Naive thymus-derived CD4-positive, alpha-beta T cell (primary cell): ENCODE results near the gene SLC2A6. TPM values are rescaled to one million over a fixed set of nuclear protein-coding genes. Genes with fewer than 3 reads are reported as not detected.

Experiments used
- ATAC-seq: fragments of 150-1000 bp; cut with Tn5 transposase; 2 replicates; pipeline ENCODE4 v1.10.0; 2021; ENCODE audit warnings: mild to moderate bottlenecking, moderate library complexity
- CTCF ChIA-PET: fragments of 350-600 bp; sonication (Branson Sonifier 250); formaldehyde crosslinking; loops from one replicate; lab custom pipeline; 2021; ENCODE audit warnings: antibody characterized with exemption; lab: Charles Lee
- POLR2A ChIA-PET: fragments of 350-600 bp; sonication (Branson Sonifier 250); formaldehyde crosslinking; loops from one replicate; lab custom pipeline; 2021; ENCODE audit warnings: antibody characterized with exemption, inconsistent platforms; lab: Charles Lee
- DNase-seq, 9 donors: peaks; one replicate each; pipeline versions ENCODE4 v3.0.0 to v3.0.0-alpha.2; 2020 to 2022; ENCODE audit warnings: mixed read lengths in 1 of 9
- H3K27ac ChIP-seq: one replicate; pipeline ENCODE4 v1.7.0; 2013; ENCODE audit warnings: mild to moderate bottlenecking, low read depth, low read length, moderate library complexity
- H3K27me3 ChIP-seq, 2 donors: one replicate each; pipeline ENCODE4 v1.7.0; 2013; ENCODE audit warnings: low read length in 2 of 2, mild to moderate bottlenecking in 2 of 2, moderate library complexity in 2 of 2; ENCODE audit not compliant: control insufficient read depth in 2 of 2, insufficient read depth in 2 of 2
- H3K36me3 ChIP-seq, 3 experiments: 1 replicate in 2 of 3; 2 replicates in 1 of 3; pipeline ENCODE4 v1.7.0; 2013; ENCODE audit warnings: low read length in 3 of 3, mild to moderate bottlenecking in 3 of 3, moderate library complexity in 1 of 3; ENCODE audit not compliant: insufficient read depth in 3 of 3, control insufficient read depth in 2 of 3
- H3K4me1 ChIP-seq, 2 donors: one replicate each; pipeline ENCODE4 v1.7.0; 2013; ENCODE audit warnings: low read length in 2 of 2, mild to moderate bottlenecking in 2 of 2, moderate library complexity in 1 of 2; ENCODE audit not compliant: control insufficient read depth in 2 of 2, insufficient read depth in 2 of 2
- H3K4me3 ChIP-seq: 2 replicates; pipeline ENCODE4 v1.7.0; 2013; ENCODE audit warnings: mild to moderate bottlenecking, low read length
- H3K9me3 ChIP-seq, 3 experiments: 1 replicate in 2 of 3; 2 replicates in 1 of 3; pipeline ENCODE4 v1.7.0; 2013; ENCODE audit warnings: low read length in 3 of 3; ENCODE audit not compliant: control insufficient read depth in 2 of 3
- H3K27ac Mint-ChIP-seq, 9 donors: one replicate each; pipeline ENCODE4 v1.8.0; 2020 to 2022; ENCODE audit warnings: mixed read lengths in 9 of 9, mild to moderate bottlenecking in 8 of 9, moderate library complexity in 5 of 9, inconsistent platforms in 2 of 9
- H3K27me3 Mint-ChIP-seq, 5 donors: one replicate each; pipeline ENCODE4 v1.8.0; 2021 to 2022; ENCODE audit warnings: mixed read lengths in 5 of 5, mild to moderate bottlenecking in 1 of 5
- H3K36me3 Mint-ChIP-seq, 5 donors: one replicate each; pipeline ENCODE4 v1.8.0; 2020 to 2022; ENCODE audit warnings: mixed read lengths in 5 of 5, mild to moderate bottlenecking in 3 of 5, inconsistent platforms in 1 of 5
- H3K4me1 Mint-ChIP-seq, 7 donors: one replicate each; pipeline ENCODE4 v1.8.0; 2020 to 2022; ENCODE audit warnings: mixed read lengths in 7 of 7, mild to moderate bottlenecking in 3 of 7, inconsistent platforms in 1 of 7
- H3K4me3 Mint-ChIP-seq, 10 donors: one replicate each; pipeline ENCODE4 v1.8.0; 2020 to 2022; ENCODE audit warnings: mild to moderate bottlenecking in 10 of 10, mixed read lengths in 10 of 10, moderate library complexity in 6 of 10, inconsistent platforms in 2 of 10
- H3K9me3 Mint-ChIP-seq, 11 donors: one replicate each; pipeline ENCODE4 v1.8.0; 2020 to 2022; ENCODE audit warnings: mixed read lengths in 11 of 11, mild to moderate bottlenecking in 4 of 11, inconsistent platforms in 1 of 11, moderate library complexity in 1 of 11
- intact Hi-C, 2 donors: fragments of 100-400 bp; cut with micrococcal nuclease; formaldehyde crosslinking; loops; one replicate each; pipeline ENCODE4 v1.15.1; 2023
- polyA plus RNA-seq, 2 donors: library from polyadenylated mRNA; unstranded; fragments of 300-500 nt; fragmentation: Illumina TruSeq; gene quantifications; one replicate each; pipeline ENCODE4 v1.2.3, GENCODE V29; 2021
- total RNA-seq, 6 experiments: library from RNA in 5 of 6; stranded (reverse) in 5 of 6; gene quantifications; 1 replicate in 5 of 6; 2 replicates in 1 of 6; pipeline ENCODE4 v1.2.3 and lab custom pipeline; 2021 to 2026

The SLC2A6 gene
- total and polyA plus RNA-seq, 7 experiments from 2014 or later: 2.4 to 34.7 (median 3.4) TPM

DNA sequence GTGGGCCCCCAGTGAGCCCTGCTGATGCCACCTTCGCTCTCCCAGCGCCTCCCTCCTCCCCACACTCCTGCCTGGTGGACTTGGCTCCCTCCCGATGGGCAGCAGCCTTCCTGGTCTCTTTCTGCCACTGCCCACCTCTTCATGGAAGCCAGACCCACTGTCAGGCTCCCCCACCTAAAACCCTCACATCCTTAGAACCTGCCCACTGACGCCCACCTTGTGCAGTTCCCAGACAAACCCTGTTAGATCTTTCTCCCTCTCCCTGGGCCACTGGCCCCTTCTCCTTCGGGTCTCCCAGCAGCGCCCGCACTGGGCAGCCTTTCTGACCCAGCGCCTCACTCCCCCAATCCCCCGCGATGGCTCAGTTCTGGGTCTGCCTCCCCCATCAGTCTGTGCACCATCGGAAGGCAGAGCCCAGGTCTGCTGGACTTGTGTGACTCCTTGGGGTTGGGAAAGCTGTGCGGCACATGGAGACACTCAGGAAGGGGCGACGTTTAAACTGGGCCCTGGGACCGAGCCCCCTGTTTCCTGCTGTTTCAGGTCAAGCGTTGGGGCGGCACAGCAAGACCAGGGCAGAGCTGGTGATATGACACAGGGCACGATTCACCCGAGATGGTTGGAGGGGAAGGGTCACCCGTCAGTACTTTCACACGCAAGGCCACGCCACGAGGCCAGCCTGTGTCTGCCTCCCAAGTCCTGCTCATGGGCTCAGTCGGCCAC is 28.5 kb upstream of the SLC2A6 start:
- intact Hi-C loops: no loop called here
- H3K27me3 Mint-ChIP-seq: peaks cover 0 to 10% (median 0%) of the 10 kb centered on the region in 5 donors
- peak overlapping the region; percentile 69 for H3K27ac ChIP-seq
- no peaks in the 10 kb centered on the region for H3K36me3 ChIP-seq
- no peaks in the 10 kb centered on the region for H3K9me3 ChIP-seq
- H3K36me3 Mint-ChIP-seq: peaks cover 0 to 3% (median 0%) of the 10 kb centered on the region in 5 donors
- H3K27me3 ChIP-seq: no peaks in the 10 kb centered on the region
- H3K27ac Mint-ChIP-seq: peak overlapping the region in 7 of 9 donors; percentile 91 to 99 (median 96)
- no peak for ATAC-seq
- peak overlapping the region in 1 of 10 donors; percentile 38 for H3K4me3 Mint-ChIP-seq
- H3K9me3 Mint-ChIP-seq: peaks cover 0 to 8% (median 3%) of the 10 kb centered on the region in 11 donors
- H3K4me1 ChIP-seq: peaks cover 4 to 31% of the 10 kb centered on the region in 2 donors
- ChIA-PET POLR2A (interaction anchor here (0.7 kb wide), 1 partner anchor 192 kb away, joined by 3 read pairs; no protein-coding TSS in a partner anchor), CTCF (interaction anchor here (0.8 kb wide), 1 partner anchor 89 kb away, joined by 3 read pairs; no protein-coding TSS in a partner anchor)
- H3K4me3 ChIP-seq: no peak overlapping the region
- DNase-seq: no peak
- H3K4me1 Mint-ChIP-seq: peaks cover 7 to 37% (median 27%) of the 10 kb centered on the region in 7 donors

DNA sequence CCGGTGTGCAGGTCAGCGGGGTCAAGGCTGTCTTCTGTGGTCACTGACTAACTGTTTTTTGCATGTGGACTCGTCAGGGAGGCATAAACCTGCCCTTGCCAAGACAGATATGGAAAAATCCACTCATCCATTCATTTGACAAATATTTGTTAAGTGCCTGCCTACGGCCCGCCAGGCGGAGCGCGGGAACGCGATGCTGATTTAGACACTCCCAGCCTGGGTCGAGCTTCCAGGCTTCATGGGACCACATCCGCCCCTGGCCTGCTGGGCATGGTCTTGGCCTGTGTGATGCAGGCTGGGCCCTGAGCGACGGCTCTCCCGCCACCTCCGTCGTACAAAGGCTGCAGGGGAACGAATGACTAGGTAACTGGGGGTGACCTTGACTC is 27.7 kb upstream of the SLC2A6 start:
- H3K27me3 Mint-ChIP-seq: peaks cover 0 to 12% (median 0%) of the 10 kb centered on the region in 5 donors
- intact Hi-C loops: no loop called here
- Histone ChIP-seq H3K4me1 (peaks cover 4 to 31% of the 10 kb centered on the region in 2 donors), H3K9me3 (peaks cover 0 to 2% (median 0%) of the 10 kb centered on the region in 3 experiments), H3K27ac (no peak overlapping the region), H3K36me3 (no peaks in the 10 kb centered on the region), H3K27me3 (no peaks in the 10 kb centered on the region), H3K4me3 (no peak overlapping the region)
- CTCF ChIA-PET: no interaction called here
- H3K9me3 Mint-ChIP-seq: peaks cover 0 to 15% (median 10%) of the 10 kb centered on the region in 11 donors
- H3K36me3 Mint-ChIP-seq: peaks cover 0 to 10% (median 0%) of the 10 kb centered on the region in 5 donors
- ATAC-seq: no peak
- H3K27ac Mint-ChIP-seq: peak overlapping the region in 1 of 9 donors; percentile 99
- DNase-seq: no peak
- POLR2A ChIA-PET: no interaction called here
- no peak overlapping the region for H3K4me3 Mint-ChIP-seq
- peaks cover 7 to 37% (median 27%) of the 10 kb centered on the region in 7 donors for H3K4me1 Mint-ChIP-seq

DNA sequence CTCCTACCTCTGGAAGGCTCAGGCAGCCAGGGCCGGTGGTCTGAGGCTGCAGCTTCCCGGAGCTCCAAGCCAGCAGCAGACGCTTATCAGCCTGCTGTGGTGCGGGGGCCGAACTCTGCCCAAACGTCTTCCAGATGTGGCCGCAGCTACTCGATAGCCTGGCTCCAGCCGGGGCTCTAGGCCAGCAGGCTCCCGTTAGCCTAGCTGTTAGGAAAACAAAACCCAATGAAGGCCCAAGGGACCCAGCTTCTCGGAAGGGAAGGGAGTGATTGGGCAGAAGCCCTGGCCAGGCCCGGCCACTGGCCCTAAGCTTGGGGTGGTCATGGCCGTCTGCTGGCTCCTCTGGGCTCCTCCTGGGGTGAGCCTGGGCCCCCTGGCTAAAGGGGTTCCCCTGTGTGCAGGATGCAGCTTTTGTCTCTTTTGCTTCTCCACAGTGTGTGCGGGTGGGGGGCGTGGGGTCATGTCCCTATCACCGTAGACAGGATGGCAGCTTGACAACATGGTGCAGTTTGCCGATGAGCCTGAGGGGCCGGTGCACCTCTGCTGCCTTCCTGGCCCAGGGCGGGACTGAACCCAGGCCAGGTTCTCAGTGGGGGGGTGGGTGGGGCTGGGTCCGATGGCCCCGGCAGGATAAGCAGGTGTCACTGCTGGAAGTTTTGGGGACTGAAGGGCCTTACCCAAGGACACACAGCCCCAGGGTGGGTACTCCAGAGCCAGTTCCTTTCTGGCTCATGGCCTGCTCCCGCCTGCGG is 27.2 kb upstream of the SLC2A6 start:
- Histone ChIP-seq H3K9me3 (peaks cover 0 to 7% (median 0%) of the 10 kb centered on the region in 3 experiments), H3K4me3 (no peak overlapping the region), H3K36me3 (no peaks in the 10 kb centered on the region), H3K27me3 (no peaks in the 10 kb centered on the region), H3K27ac (no peak overlapping the region), H3K4me1 (peaks cover 4 to 31% of the 10 kb centered on the region in 2 donors)
- Mint-ChIP-seq H3K27ac (peak overlapping the region in 1 of 9 donors; percentile 99), H3K36me3 (peaks cover 0 to 16% (median 4%) of the 10 kb centered on the region in 5 donors), H3K9me3 (peaks cover 0 to 20% (median 13%) of the 10 kb centered on the region in 11 donors), H3K4me3 (no peak overlapping the region), H3K27me3 (peaks cover 0 to 12% (median 0%) of the 10 kb centered on the region in 5 donors), H3K4me1 (peaks cover 7 to 37% (median 27%) of the 10 kb centered on the region in 7 donors)
- ATAC-seq: no peak
- no peak for DNase-seq
- POLR2A ChIA-PET: no interaction called here
- intact Hi-C loops: no loop called here
- CTCF ChIA-PET: no interaction called here

DNA sequence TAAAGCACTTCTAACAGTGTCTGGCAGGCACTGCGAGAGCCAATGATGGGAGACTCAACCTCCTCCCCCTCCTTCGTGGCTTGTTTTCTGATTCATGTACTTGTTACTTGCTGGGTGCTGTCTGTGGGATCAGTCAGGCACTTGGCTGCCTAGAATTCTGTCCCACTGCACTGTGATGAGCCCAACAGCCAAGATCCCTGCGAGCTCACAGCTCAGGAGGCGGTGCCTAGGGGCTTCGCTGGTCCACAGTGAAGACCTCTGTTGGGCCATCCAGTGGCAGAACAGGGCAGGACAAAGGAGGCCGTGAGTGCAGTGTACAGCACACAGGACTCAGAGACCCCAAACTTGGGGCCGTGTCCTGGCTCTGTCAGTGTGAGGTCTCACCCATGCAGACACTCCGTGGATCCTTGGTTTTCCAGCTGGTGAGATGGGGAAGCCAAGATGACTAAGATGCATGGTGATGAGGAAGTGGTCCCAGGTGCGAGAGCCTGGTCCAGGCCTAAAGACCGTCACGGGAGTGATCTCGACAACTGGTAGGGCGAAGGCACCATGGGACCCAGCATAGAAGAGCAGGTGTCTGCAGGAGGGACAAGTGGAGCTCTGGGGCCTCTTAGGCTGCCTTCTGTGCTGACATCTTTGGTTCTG is 26.4 kb upstream of the SLC2A6 start:
- Mint-ChIP-seq H3K9me3 (peaks cover 0 to 22% (median 16%) of the 10 kb centered on the region in 11 donors), H3K36me3 (peaks cover 0 to 17% (median 4%) of the 10 kb centered on the region in 5 donors), H3K27me3 (peaks cover 0 to 12% (median 0%) of the 10 kb centered on the region in 5 donors), H3K4me3 (no peak overlapping the region), H3K4me1 (peaks cover 7 to 33% (median 23%) of the 10 kb centered on the region in 7 donors), H3K27ac (peak overlapping the region in 2 of 9 donors; percentile 22 to 32)
- Histone ChIP-seq H3K27ac (no peak overlapping the region), H3K4me1 (peaks cover 4 to 31% of the 10 kb centered on the region in 2 donors), H3K36me3 (no peaks in the 10 kb centered on the region), H3K27me3 (no peaks in the 10 kb centered on the region), H3K9me3 (peaks cover 0 to 8% (median 0%) of the 10 kb centered on the region in 3 experiments), H3K4me3 (no peak overlapping the region)
- ChIA-PET POLR2A (no interaction called here), CTCF (interaction anchor here (0.6 kb wide), 1 partner anchor 358 kb away, joined by 3 read pairs; no protein-coding TSS in a partner anchor)
- no peak for DNase-seq
- no peak for ATAC-seq
- intact Hi-C loops: no loop called here

DNA sequence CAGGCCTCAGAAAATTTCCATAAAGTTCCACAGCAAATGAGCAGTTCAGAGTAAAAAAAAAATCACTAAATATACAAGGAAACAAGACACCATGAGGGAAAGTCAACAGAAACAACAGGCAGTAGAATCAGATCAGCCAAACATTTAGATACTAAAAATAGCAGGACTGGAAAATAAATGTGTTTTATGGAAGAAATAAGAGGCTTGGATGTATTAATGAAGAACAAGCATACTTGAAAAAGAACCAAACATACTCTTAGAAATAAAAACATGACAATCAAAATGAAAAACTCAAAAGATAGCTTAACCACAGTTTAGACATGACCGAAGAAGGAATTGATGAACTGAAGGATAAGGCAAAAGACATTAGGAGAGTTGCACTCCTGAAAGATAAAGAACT is 23.2 kb upstream of the SLC2A6 start:
- Histone ChIP-seq H3K36me3 (no peaks in the 10 kb centered on the region), H3K4me3 (no peak overlapping the region), H3K9me3 (peaks cover 0 to 8% (median 0%) of the 10 kb centered on the region in 3 experiments), H3K27ac (no peak overlapping the region), H3K4me1 (no peaks in the 10 kb centered on the region), H3K27me3 (no peaks in the 10 kb centered on the region)
- Mint-ChIP-seq H3K36me3 (peaks cover 0 to 17% (median 4%) of the 10 kb centered on the region in 5 donors), H3K4me3 (no peak overlapping the region), H3K27me3 (peaks cover 0 to 10% (median 0%) of the 10 kb centered on the region in 5 donors), H3K27ac (no peak overlapping the region), H3K9me3 (peaks cover 4 to 24% (median 16%) of the 10 kb centered on the region in 11 donors), H3K4me1 (peaks cover 0 to 1% (median under 1%) of the 10 kb centered on the region in 7 donors)
- ChIA-PET POLR2A (no interaction called here), CTCF (no interaction called here)
- ATAC-seq (no peak), DNase-seq (no peak)
- intact Hi-C loops: no loop called here

DNA sequence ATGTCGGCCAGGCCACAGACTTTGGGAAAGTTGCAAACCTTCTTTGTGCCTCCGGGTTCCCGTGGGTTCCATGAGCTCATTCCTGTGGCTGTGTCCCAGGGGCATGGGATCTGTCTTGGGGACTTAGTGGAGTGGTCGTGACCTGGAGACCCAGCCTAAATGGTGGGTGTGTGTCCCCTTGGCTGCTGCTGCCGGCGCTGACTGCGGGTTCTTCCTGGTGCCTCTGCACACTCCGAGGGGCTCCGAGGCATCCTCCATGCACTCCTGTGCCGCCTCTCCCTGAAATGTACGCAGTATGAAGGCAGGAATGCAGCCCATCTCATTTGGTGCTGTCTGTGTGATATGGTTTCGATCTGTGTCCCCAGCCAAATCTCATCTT is 21.0 kb upstream of the SLC2A6 start:
- no peak overlapping the region for H3K27ac ChIP-seq
- no peak for DNase-seq
- no peaks in the 10 kb centered on the region for H3K4me1 ChIP-seq
- Mint-ChIP-seq H3K4me1 (no peaks in the 10 kb centered on the region), H3K36me3 (peaks cover 0 to 17% (median 4%) of the 10 kb centered on the region in 5 donors), H3K27me3 (peaks cover 0 to 10% (median 0%) of the 10 kb centered on the region in 5 donors), H3K4me3 (no peak overlapping the region), H3K9me3 (peaks cover 4 to 24% (median 16%) of the 10 kb centered on the region in 11 donors), H3K27ac (no peak overlapping the region)
- intact Hi-C loops: no loop called here
- H3K27me3 ChIP-seq: no peaks in the 10 kb centered on the region
- peaks cover 0 to 8% (median 0%) of the 10 kb centered on the region in 3 experiments for H3K9me3 ChIP-seq
- ChIA-PET CTCF (interaction anchor here (0.6 to 1.3 kb wide), 3 partner anchors 11 to 110 kb away, joined by 3 to 5 read pairs (median 3); no protein-coding TSS in a partner anchor), POLR2A (interaction anchor here (0.6 to 1.9 kb wide), 3 partner anchors 9 to 636 kb away, joined by 3 to 5 read pairs (median 4); partner anchors contain the start of gene WDR5)
- H3K36me3 ChIP-seq: no peaks in the 10 kb centered on the region
- no peak for ATAC-seq
- no peak overlapping the region for H3K4me3 ChIP-seq
